Stimulated activated CD4-positive, alpha-beta T cell treated with anti-CD3 and anti-CD28 coated beads, Interleukin-2, amount 100 ng/mL, for 48 hours (primary cell): ENCODE measurements around the gene DCLK2.
"Not testable (repeated sequence)": the region's sequence is repeated elsewhere in the genome, so short reads cannot be mapped to it uniquely, and the experiment has no call there.

Source experiments
- DNase-seq, 2 donors: peaks; one replicate each; pipeline ENCODE4 v3.0.0-alpha.2; 2020

The DCLK2 gene

DNA sequence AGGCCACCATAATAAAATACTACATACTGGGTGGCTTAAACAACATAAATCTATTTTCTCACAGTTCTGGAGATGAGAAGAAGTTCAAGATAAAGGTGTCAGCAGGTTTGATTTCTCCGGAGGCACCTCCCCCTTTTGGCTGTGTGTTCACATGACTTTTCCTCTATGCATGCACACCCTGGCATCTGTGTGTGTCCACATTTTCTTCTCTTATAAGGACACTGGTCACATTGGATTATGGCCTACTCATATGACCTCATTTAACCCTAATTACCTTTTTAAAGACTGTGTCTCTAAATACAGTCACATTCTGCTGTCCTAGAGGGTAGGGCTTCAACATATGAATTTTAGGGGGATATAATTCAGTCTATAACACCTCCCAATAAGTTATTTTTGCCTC, 79.8 kb downstream of the DCLK2 start:
- no peak for DNase-seq

DNA sequence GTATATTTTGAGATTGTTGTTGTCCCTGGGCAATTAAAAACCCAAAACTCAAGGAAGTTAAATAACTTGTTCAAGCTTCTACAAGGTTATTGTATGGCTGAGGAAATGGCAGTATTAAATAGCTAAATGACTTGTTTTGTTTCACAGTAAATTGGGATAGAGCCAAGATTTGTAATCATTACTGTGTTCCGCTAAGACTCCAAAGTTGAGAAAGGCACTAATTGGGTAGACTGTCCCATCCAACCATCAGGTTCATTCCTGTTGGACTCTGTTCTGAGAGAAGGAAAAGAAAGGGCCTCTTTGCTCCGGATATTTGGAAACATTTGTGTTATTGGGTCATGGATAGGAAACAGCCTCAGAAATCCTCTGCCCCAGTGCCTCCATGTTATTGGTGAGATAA, 82.2 kb downstream of the DCLK2 start:
- no peak for DNase-seq

DNA sequence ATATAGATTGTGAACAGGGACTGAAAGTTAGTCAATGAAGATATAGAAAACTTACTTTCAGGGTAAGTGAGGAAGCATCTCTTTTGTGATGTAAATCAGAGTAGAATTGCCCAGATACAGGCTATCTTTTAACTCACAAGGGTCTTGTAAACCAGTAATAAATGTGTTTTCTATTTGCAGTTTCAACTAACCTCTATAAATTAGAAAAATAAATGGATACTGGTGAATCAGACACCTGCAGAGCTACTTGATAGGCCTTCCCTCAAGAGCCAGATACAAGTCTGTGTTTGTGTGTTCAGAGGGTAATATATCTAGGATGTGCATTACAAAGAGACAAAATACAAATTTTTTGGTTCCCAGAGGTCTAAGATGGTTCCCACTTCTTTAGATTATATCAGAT, 82.9 kb downstream of the DCLK2 start:
- no peak for DNase-seq

DNA sequence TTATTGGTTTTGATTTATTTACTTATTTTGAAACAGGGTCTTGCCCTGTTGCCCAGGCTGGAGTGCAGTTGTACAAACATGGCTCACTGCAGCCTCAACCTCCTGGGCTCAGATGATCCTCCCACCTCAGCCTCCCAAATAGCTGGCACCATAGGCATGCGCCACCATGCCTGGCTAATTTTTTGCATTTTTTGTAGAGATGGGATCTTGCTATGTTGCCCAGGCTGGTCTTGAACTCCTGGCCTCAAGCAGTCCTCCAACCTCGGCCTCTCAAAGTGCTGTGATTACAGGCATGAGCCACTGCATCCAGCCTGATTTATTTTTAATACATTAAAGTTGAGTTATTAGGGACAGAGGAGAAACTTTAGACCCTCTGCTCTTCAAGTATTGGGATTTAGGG, 83.8 kb downstream of the DCLK2 start:
- DNase-seq = not testable (repeated sequence)

DNA sequence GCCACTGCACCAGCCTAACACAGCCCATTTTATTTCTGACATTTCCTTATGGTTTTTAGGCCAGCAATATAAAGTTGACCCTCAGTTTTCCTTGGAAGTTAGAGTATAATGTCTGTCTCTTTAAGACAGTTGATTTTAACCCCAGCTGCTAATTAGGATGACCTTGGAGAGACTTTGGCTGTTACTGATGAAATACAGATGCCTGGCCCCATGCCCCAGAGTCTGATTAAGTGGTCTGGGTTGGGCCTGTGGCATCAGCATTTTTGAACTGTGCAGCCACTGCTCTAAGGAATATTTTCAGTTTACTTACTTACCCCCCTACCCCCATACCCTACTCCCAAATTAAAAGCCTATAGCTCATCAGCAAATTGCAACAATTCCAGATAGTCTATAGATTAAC, 85.8 kb downstream of the DCLK2 start:
- DNase-seq = no peak

DNA sequence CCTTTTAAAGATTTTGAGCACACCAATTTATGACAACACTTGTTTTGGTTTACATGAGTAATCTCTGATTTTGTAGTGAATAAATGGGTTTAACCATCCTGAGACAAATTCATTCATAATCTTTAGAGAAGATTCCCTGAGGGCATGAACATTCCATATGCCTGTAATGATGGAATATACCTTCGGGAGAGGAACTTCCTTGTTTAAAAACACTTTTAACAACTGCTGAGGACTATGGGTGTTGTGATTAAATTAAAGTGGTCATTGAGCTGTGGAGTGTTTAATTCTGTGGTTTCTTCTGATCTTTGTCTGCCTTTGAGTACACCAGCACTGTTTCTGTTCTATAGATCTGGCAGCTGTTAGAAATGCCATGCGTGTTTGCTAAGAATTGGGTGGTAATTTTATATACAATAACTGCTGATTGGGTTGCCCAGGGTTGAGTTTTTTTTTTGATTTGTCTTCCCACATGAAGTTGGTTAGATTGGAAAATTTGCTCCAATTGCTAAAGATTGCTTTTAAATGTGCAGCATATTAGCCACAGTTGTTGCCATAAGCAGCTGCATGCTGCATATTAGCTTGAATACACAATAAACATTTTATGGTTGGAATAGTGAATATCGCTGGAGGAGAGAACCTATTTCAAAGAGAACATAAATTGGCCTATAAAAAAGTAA, 86.8 kb downstream of the DCLK2 start:
- no peak for DNase-seq

DNA sequence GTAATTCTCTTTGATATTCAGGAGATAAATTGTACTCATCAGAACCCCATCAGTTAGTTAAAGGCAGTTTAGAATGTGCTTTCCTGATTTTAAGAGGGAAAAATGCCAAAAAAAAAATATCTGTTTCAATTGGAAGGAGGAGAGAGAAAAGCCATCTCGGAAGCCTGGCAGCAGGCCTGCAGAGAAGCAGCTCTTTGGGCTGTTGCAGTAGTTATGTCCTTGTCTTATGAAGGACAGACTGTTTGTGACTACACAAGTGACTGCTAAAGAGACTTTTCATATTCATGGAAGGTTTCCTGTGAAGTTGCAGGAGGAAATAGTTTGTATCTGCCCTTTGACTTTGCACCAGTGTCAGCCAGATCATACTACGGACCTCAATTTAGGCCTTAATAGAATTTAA, 88.8 kb downstream of the DCLK2 start:
- DNase-seq = no peak

DNA sequence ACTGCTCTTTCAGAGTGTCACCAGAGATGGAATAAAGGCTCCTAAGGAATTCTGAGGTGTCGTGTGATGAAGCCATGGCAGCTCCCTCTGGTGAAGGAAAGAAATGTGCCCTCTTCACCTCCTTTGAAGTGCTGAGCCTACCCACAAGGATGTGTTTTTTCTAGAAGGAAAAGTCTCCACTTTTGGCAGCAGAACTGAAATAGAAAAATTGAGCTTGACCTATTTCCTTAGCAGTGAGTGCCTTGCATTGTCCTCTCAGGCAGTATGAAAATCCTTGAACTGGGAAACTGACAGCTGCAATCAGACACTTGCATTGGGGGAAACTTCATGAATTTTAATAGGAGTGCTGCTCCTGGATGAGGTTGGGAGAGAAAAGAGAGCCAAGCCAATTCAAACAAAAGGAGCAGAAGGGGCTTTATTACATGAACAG, 95.2 kb downstream of the DCLK2 start:
- no peak for DNase-seq

DNA sequence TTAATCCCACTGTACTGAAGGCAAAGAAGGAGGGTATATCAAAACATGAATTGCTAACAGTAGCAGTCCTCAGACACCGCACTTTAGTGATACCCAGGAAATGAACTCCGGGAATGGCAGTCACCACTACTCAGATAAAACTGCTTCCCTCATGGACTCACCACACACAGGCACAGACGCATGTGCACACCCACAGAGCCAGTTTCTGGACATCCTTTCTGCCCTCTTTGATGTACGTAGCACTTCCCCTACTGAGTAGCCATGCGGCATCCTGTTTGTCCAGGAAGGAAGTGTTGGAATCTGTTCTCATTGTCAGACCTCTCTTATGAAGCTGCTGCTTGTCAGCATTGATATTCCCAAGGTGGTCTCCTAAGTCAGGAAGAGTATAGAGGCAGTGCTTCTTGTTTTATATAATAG, 95.7 kb downstream of the DCLK2 start:
- DNase-seq = no peak

DNA sequence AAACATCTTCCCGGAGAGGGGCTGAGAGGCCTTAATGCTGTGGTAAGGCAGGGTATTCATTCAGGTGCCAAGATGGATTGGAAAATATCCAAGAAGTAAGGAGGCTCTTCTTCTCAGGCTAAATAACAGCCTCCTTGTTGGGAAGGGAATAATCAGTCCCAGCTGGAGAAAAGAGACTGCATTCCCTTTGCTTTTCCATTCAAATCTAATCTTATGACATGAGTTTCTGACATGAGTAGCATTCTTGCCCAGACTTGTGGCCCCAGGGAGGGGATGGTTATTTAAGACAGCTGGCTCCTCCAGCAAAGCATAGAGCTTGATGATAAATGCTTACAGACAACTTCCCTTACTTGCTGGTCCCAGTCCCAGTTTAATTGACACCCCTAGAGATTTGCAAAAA, 98.3 kb downstream of the DCLK2 start:
- DNase-seq = no peak

DNA sequence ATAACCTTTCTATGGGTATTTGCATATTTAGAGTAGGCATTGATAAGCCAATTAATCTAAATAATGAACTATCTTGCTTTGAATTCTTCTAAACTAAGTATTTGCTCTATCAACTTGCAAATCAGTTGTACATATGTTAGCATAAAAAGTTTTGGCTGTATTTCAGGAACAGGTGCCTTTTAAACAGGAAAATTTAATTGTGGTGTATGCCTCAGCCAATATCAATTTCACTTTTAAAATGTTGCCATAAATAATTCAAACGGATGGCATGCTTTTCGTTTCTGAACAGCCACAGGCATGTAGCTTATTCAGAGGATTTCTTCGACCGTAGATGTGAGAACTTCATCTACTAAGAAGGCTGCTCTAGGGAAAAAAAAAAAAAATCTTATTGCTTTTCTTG, 99.9 kb downstream of the DCLK2 start:
- no peak for DNase-seq

DNA sequence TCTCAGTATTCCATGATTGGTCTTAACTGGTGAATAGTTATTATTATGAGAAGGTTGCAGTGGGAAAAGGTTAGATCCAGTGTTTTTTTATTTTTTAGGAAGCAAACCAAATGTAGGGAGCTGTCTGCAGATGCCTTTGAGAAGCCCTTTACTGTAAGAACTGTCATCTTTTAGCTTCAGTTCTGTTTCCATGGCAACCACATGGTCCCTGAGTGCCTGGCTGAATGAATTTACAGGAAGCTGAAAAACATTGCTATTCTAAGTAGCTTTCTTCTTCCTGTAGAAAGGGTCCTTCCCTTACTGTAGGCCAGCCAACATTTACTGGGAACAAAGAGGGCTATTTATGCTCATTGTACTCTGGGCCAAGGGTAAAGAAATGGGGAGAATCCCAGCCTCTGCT, 103.3 kb downstream of the DCLK2 start:
- no peak for DNase-seq

DNA sequence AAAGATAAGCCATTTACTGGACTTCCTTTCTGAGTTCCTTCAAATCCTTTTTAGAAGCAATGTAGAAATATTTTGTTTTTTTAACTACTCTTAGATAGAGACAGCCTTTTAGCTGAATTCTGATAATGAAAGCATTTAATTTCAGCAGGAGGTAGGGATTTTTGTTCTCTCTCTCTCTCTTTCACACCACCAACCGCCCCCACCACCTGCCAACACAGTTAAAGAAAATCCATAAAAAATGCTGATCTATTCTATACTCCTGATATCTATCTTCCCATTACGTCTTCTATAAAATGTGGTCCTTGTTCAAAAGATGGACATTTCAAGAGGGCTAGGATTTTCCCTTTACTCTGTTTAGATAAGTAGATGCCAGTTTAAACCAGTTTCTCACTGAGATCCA, 104.5 kb downstream of the DCLK2 start:
- DNase-seq = no peak

DNA sequence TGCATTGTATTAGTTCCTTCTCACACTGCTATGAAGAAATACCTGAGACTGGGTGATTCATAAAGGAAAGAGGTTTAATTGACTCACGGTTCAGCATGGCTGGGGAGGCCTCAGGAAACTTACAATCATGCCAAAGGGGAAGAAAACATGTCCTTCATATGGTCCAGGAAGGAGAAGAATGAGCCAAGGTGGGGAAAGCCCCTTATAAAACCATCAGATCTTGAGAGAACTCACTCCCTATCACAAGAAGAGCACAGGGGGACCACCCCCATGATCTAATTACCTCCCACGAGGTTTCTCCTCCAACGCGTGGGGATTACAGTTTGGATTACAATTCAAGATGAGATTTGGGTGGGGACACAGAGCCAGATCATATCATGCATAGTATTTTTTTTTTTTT, 106.8 kb downstream of the DCLK2 start:
- not testable (repeated sequence) for DNase-seq

DNA sequence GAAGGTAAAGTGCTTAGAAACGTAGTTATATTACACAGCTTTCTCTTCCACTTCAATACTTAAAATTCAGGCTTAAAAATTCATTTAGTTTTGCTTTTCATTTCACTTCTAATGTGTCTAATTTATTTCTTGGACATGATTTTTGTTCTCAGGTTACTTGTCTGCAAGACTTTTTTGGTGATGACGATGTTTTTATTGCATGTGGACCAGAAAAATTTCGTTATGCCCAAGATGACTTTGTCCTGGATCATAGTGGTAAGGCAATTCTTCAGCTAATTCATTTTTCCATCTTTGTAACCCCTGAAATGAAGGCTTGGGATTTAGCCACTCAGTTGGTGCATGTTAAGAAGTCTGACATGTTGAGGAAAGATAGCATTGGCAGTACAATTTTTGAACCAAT, 114.7 kb downstream of the DCLK2 start:
- DNase-seq = no peak

DNA sequence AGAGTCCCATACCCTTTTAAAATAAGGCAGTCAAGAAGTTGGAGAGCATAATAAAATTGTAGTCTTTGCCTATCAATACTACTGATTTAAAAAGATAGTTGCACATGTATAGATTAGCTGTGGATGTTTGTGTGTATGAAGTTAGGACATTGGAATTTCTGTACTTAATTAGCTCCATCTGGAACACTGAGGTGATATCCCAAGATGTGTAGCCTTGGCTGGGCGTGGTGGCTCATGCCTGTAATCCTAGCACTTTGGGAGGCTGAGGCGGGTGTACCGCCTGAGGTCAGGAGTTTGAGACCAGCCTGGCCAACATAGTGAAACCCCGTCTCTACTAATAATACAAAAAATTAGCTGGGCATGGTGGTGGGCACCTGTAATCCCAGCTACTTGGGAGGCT, 119.0 kb downstream of the DCLK2 start:
- not testable (repeated sequence) for DNase-seq

DNA sequence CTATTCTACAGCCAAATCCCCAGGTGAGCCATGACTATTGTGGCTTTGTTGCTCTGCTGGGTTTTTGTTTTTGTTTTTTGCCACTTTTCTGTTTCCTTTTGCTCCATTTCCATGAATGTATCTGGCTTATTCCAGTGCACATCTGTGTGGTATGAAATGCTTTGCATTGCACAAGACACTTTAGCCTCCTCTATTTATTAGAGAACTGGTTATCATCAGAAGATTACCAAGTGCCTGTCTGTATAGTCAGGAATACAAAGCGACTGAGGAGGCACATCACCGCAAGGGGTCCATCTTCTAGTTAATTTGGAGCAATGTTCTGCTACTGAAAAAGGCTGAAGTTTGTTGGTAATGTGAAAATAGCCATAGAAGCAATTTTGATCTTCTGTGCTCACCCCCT, 120.8 kb downstream of the DCLK2 start:
- no peak for DNase-seq

DNA sequence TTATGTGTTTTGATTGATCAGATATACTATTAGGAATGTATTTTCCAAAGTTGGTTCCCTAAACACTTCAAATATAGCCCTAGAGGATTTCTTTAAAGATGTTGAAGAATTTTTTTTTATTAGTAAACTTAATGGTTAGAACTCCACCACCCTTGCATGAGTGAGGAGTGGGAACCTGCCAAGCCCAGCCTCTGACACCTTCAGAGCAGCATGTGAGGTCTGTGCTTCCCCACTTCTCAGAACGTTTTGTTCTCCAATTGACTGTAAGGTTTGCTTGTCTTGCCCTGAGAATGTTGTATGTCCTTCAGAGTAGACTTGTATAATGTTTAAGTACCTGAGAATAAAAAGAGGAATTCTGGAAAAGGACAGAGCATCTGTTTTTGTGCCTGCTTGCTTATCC, 126.8 kb downstream of the DCLK2 start:
- no peak for DNase-seq

DNA sequence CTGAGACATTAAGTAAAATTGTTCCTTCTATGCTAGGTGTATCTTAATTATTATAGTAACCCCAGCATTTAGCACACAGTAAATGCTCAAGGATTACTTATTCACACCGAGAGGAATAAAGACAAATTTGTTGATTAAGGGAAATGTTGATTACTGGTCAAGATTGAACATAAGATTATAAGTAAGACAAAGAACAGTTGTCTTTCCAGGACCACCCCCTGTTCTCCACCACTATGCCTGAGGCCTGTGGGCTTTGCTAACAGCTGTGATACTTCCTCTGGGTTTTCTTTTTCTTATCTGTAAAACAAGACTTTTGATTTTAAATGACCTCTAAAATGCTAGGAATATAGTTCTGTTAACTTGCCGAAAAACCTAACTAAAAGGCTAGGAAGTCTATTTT, 128.0 kb downstream of the DCLK2 start:
- DNase-seq = no peak

DNA sequence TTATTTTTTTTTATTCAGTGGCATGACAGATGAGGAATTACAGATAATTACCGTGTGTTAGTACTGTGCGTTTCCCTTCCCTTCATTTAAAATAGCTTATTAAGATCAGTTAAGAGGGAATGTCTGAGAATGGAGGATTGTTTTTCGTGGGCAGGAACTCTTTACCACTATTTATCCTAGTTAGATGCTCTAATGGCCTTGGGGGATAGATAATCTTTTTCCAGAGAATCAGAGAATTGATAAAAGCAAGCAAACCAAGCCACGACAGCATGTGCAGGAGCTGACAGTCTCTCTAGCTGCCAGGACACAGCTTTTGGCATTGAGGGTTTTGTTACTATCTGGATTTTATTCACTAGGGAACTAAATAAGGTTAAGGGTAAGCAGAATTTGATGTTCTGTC, 128.7 kb downstream of the DCLK2 start:
- DNase-seq = no peak

DNA sequence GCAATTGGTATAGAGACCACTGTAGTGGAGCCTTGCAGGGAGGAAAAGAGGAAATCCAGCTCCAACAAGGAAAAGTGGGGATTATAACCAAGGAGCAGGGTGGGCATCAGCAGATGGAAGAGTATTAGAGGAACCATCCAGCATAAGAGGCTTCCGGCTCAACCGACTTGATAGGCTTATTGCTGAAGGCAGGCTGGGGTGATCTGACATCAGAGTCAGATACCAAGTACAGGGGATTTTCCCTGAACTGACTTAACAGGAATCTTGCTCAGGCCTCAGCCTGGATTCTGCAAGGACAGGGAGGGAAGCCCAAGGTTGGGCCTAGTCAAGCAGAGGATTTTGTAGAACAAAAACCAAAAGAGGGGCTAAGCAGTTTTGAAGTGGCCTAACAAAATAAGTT, 129.6 kb downstream of the DCLK2 start:
- DNase-seq = no peak

DNA sequence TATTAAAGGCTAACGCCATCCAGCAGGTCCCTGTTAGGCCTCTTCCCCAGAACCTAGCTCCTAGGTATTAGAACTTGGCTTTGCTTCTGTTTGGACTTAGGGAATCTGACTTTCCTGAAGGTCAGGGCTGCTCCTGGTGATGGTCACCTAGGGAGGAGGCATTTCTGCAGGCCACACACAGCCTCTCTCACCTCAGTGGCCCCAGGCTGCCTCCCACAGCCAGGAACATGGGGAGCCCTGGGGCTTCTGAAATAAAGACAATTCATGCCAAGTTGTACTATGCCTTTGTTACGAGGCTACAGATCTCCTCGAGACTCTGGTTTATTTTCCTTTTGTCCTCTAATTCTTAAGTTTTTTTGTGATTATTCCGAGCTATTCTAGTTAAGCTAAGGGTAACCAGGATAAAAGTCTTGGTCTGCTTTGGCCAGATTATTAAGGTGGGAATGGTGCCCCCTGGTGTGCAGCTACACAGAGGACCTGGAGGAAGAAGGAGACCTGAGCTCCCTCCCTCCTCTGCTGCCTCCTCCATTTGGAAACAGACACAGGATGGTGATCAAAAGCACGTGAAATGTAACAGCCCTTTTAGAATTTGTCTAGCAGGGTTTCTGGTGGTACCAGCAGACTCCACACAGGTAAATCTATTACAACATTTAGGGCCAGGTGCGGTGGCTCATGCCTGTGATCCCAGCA, 131.0 kb downstream of the DCLK2 start:
- DNase-seq = peak in 1 of 2 donors; percentile 13

DNA sequence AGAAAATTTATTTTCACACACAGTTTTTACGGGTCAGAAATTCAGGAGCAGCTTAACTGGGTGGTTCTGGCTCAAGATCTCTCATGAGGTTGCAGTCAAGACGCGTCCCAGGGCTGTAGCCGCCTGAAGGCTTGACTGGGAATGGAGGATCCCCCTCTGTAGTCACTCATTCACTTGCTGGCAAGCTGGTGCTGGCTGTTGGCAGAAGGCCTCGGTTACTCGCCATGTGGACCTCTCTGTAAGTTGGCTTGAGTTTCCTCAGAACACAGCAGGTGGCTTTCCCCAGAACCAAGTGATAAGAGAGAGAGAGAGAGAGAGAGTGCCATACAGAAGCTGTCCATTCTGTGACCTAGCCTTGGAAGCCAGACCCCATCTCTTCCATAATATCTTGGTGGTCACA, 132.8 kb downstream of the DCLK2 start:
- no peak for DNase-seq

DNA sequence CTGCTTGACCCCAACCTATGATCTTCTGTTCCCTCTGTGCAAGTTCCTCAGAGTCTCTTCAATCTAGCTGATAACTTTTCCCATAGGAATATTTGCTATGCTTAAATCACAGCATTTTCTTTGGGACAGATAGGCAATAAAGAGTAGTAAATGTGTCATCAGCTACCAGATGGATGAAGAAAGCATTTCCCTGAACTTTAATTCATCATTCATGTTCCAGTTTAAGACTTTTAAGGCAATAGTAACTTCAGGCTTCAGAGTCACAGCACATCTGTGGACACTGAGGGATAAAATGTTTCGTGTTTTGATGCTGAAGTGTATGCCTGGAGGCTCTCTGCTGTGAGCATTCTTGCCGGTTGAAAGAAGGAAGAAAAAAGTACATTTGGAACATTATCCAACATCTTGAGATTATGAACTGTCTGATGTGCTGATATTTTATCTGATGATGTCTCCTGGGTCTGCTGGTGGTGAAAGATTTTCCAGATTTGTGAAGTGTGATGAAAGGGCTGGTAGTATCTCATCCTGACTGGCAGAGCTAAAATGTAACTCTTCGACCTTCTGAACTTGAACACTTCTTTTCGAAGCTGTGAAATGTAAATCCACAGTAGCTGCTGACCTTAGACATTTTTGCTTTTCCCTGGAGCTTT, 133.7 kb downstream of the DCLK2 start:
- no peak for DNase-seq

DNA sequence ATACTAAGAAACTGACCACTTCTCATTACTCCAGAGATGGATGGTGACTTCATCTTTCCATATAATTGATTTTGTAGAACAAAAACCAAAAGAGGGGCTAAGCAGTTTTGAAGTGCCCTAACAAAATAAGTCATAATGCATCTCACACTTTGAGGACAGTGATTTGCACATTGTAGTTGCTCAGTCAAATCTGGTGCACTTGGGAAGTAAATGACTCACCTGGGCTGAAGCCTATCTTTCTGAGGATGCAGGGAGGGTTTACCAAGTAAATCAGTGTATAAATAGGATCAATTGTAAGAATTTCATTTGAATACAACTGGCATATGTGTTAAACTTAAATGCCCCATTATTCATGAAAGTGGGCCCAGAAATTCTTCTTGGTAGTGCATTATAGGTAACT, 134.2 kb downstream of the DCLK2 start:
- no peak for DNase-seq
